Peyer's patch (tissue), 4 donors: ENCODE data around the gene PCIF1.

ENCODE experiments used
- CTCF ChIP-seq, 6 experiments: fragments of 450-650 bp in 4 of 6; fragments of 200-600 bp in 2 of 6; sonication (generic) in 1 of 6; IDR thresholded peaks; one replicate each; pipeline ENCODE4 v1.5.1; 2017 to 2019; ENCODE audit warnings: antibody characterized with exemption in 6 of 6, mild to moderate bottlenecking in 3 of 6, moderate library complexity in 1 of 6
- POLR2A ChIP-seq, 2 donors: fragments of 450-650 bp; IDR thresholded peaks; one replicate each; pipeline ENCODE4 v1.5.1; 2017; ENCODE audit warnings: antibody characterized with exemption in 2 of 2, mild to moderate bottlenecking in 2 of 2, moderate library complexity in 2 of 2

- TF ChIP-seq CTCF (IDR thresholded peaks at IDR 0.05) = no peak
- no peak for TF ChIP-seq POLR2A (IDR thresholded peaks at IDR 0.05)
Measured at GRCh38 chr20:45940053-45940452, 5.6 kb downstream of the PCIF1 start.
